GM21528 (cell line): ENCODE measurements around the gene SCFD2.
"Not testable (repeated sequence)": the region's sequence is repeated elsewhere in the genome, so short reads cannot be mapped to it uniquely, and the experiment has no call there.

Source experiments
- ATAC-seq: cut with Tn5 transposase; IDR thresholded peaks from one replicate; pipeline ENCODE4 v1.9.1; 2021; ENCODE audit warnings: mild to moderate bottlenecking, moderate library complexity; ENCODE audit not compliant: unreplicated experiment, low FRiP score

The SCFD2 gene

DNA sequence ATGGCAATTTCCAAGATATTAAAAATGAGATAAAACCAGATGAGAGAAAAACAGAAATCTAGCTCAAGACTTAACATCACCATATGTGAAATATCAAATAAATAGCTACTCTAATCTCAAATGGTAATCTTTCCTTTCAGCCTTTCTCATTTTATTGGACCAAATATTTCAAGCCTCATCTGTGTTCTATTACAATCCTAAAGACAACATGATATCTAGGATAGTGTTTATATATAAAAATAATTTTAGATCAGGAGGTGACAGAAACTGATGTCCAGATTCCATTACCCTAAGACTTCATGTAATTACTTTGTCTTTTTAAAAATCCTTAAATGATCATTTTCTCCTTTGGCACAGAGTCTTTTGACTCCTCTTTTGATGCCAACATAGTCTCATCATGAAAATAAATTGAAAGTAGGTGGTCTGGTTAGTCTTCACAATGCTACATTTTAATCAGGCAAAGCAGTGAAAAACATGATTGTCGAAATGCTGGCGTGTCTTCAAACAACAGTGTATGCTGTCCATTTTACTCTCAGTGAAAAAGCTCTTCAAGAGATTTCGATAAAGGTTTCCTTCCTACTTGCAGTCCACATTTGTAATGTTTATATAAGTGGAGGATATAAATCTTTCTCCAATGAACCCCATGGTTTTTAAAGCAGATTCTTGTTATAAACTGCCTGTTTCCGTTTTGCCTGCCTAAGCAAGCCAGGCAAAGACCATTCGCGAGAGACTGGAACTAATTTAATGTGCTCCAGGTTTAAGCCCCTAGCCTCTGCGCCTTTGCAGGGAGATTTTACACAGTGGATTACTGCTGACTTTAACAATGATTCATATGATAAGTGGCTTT, 169.8 kb downstream of the SCFD2 start:
- no peak for ATAC-seq

DNA sequence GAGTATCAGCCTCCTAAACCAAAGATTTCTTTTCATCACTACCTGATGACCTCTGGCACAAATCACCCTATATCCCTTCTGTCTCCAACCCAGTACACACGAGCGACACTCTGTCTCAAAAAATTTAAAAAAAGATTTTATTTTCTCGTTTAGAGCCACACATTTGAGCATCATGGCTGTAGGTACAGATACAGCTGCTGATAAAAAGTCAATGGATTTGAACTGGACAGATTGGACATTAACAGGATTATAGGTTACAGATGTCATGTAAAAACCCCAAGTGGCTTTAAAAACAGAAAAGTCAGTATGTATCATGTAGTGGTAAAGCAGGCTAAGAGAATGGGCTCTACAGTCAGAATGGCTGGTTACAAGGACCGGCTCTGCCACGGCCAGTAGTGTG, 171.1 kb downstream of the SCFD2 start:
- no peak for ATAC-seq

DNA sequence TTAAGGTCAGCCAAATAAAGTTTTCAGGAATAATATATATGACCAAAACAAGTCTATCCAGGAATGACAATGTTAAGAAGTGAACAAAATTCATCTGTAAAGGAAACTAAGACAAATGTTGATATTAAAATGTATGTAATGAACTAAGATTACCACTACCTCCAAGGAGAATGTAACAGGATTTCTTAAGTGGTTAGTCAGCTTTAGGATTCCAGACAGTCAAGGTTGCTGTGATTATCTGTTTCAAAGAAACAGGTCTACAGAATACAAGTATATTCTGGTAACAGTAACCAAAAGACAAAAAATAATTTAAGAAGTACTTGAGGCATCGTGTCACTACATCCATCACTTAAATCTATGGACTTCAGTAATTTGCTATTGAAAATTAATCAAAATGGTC, 172.8 kb downstream of the SCFD2 start:
- no peak for ATAC-seq

DNA sequence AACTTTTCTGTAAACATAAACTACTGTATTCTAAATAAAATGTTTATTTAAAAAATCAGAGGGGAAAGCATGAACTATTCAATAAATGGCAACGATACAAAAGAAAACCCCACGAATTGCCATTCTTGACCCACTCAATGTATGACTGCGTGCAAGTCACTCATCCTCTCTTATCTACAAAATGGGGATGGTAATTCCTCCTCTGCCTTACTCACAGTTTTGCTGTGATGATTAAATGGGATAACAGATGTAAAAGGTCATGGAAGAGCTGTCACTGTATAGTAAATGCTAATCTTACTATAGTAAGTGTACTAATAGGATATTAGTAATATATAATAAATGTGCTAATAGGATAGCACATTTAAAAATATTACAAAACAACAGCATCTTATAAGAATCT, 173.4 kb downstream of the SCFD2 start:
- ATAC-seq = no peak

DNA sequence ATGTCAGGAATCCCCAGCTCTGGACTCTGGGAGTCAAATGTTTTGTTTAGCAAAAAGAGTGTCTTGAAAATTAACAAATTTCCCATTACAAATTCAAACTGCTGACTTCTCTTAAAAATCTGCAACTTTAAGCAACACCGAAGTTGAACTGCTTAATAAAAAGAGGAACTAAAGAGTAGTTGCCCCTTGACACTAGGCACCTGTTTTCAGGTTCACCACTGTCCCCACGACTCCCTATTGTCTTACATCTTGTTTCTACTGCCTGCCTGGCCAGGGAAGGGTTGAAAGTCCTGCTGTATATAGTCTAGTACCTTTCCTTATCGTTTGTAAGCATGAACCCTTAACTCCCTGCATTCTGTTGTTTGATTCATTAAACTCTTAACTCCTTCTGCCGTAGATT, 173.9 kb downstream of the SCFD2 start:
- ATAC-seq = no peak

DNA sequence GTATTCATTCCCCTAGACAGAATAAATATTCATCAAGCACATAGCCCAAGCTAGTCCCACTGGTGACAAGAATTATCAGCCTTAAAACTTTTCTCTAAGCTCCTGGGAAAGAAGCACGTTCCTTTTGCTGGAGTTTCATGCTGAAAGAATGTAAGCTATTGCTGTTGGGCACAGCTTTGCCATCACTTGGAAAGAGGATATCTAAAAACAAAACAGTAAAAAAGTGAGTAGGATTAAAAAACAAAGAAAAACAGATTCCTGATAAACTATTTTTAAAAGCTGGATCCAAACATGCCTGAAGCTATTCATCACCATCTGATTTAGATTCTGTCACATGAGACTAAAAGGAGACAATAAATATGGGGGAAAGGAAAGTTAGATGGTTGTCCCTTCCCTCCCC, 176.8 kb downstream of the SCFD2 start:
- no peak for ATAC-seq

DNA sequence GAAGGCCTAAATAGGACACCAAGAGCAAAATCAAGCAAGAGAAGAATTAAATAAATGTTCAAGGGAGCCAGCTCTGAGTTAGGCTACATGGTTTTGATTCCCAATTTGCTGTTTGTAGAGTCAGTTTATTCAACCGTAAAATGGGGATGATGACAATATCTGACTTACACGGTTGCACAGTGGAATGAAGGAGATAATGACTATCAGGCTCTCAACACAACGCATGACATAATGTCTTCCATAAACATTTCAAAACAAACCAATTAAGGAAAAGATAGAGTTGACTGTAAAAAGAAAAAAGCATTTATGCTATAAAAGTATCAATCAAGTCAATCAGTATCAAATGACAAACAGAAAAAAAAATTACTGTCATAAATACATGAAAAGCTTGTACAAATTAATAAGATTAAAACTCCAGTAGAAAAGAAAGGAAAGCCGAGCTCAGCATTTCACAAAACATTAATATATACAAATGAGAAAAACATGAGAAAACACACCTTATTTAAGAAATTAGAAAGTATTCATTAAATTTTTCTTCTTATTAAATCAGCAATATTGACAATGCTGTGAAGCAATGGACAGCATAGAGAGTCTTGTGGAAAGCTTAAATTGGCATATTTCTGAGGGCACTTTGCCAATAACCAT, 179.0 kb downstream of the SCFD2 start:
- ATAC-seq = no peak

DNA sequence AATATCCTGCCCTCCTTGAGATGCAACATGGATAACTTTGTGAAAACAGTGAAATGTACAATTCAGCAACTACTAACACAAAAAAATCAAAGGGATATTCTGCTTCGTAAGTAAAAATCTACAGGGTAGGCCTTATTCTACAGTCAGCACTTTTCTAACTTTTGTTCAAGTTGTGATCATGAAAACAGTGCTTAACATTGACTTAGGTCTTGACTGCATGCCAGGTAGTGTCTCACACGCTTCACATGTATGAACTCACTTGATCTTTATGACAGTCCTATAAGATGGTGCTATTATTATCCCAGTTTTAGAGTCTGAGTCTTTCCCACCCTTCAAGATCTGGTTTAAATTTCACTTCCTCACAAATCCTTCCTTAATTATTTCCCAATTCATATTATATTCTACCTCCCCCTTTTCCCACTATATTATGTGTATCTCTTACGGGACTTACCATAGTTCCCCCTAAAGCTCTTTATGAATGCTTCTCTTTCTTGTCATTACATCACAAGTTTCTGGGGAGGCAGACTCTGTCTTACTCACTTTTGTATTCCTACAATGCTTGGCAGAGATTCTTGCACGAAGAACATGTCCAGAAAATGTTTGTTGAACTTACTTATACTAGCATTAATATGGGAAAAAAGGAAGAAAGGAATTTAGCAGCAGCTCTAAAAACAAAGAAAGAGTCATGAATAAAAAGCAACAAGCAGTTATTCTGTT, 179.8 kb downstream of the SCFD2 start:
- no peak for ATAC-seq

DNA sequence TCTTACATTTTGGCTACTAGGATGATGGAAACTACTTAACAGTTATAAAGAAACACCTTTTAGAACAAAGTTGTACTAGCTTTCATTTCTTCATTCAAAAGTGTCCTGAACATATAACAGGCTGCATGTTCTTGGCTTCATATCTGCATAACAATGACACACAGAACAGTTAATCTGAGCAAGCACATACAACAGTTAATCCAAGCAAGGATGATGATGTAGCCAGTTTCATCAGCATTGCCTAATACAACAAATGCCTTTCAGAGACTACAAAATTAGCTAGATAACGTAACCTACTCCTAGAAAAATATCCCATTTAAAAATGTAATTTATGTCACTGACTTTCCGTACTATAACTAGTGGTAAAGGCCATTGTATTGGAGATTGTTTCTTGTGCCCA, 182.1 kb downstream of the SCFD2 start:
- no peak for ATAC-seq

DNA sequence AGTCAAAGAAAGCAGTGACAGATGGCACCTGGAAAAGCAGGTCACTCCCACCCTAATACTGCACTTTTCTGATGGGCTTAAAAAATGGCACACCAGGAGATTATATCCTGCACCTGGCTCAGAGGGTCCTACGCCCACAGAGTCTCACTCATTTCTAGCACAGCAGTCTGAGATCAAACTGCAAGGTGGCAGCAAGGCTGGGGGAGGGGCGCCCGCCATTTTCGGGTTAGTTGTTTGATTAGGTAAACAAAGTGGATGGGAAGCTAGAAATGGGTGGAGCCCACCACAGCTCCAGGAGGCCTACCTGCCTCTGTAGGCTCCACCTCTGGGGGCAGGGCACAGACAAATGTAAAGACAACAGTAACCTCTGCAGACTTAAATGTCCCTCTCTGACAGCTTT, 188.1 kb downstream of the SCFD2 start:
- not testable (repeated sequence) for ATAC-seq

DNA sequence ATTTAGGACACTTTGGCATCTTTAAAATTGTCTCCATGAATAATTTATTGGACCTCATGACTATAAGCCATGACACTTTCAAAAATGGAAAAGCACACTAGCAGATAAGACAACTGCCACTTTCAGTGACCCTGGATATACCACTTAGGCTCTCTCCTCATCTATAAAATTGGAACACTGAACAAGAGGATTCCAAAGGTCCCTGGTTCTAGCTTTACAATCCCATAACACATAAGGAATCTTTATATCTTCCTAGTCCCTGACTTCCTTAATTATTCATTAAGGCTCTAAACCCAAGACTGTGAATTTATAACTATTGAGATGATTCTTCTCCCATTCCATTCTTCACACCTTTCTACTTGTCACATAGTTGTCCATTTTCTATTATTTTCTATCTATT, 190.2 kb downstream of the SCFD2 start:
- no peak for ATAC-seq

DNA sequence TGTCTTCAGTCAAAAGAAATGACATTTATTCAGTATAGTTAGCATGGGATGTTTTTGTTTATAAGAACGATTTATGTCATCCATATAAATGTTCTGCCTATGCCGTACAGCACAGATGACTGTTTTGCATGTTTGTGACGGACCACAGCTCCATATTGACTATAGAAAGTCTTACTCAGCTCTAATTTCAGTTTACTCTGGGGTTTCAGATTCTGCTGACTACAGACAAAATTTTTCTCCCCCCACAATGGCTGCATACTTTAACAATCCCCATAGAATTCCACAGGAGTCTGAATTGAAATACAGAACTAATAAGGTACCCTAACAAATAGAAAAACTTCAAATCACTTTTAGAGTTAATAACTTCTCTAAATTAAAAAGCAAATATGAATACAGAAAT, 191.0 kb downstream of the SCFD2 start:
- no peak for ATAC-seq

DNA sequence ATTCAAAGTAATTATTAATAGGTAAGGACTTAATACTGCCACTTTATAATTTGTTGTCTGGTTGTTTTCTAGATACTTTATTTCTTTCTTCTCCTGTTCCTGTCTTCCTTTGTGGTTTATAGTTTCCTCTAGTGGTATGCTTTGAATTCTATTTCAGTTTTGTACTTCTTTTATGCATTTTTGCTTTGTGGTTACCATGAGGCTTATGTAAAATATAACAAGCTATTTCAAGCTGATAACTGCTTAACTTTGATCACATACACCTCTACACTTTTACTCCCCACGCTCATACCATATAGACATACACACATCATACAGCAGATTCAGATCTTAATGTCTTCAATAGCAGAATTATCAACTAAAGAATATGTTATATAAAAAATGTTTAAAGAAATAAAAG, 192.3 kb downstream of the SCFD2 start:
- no peak for ATAC-seq

DNA sequence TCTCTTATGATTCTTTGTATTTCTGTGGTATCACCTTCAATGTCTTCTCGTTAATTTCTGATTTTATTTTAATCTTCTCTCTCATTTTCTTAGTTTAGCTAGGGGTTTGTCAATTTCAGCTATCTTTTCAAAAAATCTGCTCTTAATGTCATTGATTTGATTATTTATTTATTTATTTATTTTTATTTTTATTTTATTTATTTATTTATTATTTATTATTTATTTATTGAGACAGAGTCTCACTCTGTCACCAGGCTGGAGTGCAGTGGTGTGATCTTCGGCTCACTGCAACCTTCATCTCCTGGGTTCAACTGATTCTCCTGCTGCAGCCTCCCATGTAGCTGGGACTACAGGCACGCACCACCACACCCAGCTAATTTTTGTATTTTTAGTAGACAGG, 194.1 kb downstream of the SCFD2 start:
- ATAC-seq = no peak

DNA sequence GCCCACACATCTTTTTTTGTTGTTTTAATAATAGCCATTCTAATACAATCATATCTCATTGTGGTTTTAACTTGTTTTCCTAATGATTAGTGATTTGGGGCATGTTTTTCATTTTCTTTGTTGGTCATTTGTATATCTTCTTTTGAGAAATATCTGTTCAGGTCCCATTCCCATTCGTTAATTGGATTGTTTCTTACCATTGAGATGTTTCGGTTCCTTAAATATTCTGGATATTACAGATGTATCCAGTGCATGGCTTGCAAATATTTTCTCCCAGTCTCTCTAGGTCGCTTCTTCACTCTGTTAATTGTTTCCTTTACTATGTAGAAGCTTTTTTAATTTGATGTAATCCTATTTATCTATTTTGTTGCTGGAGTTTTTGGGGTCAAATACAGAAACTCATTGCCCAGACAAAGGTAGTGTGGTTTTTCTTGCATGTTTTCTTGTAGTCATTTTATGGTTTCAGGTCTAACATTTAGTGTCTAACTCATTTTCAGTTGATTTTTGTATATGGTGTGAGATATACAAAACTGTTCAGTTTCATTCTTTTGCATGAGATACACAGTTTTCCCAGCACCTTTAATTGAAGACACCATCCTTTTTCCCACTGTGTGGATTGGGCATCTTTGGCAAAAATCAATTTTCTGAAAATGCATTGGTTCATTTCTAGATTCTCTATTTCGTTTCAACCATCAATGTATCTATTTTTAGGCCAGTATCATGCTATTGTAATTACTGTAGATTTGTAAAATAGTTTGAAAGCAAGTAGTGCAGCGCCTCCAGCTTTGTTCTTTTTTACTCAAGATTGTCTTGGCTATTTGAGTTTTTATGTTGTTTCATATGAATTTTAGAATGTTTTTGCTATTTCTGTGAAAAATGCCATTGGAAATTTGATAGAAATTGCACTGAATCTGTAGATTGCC, 195.9 kb downstream of the SCFD2 start:
- ATAC-seq = no peak

DNA sequence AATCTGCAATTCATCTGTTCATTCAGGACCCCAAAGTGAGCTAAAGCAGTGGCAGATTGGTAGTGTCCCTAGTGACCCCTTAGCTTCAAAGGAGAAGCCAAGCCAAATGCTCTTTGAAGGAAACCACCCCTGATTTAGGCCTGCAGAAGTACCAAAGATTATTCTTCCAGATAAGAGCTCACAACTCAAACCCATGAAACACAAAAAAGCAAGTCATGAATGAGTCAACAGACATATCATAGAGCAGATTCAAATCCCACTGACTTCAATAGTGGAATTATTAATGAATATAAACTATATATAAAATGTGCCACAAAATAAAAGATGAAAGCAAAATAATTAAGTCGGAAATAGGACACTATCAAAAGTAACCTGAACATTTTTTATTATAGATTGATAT, 197.6 kb downstream of the SCFD2 start:
- no peak for ATAC-seq

DNA sequence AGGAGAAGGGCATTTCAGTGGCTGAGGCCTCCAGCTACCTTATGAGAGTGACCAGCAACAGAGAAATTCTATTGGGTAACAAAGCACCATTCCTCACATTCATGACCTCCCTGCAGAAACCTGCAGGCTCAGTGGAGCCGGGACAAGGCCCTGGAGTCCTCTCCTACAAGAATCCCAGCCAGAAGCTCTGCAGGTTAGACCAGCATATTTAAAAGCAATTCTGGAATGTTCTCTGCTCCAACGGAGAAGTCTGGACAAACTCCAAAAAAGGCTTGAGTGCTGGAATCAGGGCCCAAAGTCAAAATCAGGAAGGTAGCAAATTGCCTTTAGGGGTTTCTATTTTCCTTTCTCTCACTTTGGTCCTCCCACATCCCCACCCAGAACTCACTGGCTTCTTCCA, 202.9 kb downstream of the SCFD2 start:
- ATAC-seq = no peak

DNA sequence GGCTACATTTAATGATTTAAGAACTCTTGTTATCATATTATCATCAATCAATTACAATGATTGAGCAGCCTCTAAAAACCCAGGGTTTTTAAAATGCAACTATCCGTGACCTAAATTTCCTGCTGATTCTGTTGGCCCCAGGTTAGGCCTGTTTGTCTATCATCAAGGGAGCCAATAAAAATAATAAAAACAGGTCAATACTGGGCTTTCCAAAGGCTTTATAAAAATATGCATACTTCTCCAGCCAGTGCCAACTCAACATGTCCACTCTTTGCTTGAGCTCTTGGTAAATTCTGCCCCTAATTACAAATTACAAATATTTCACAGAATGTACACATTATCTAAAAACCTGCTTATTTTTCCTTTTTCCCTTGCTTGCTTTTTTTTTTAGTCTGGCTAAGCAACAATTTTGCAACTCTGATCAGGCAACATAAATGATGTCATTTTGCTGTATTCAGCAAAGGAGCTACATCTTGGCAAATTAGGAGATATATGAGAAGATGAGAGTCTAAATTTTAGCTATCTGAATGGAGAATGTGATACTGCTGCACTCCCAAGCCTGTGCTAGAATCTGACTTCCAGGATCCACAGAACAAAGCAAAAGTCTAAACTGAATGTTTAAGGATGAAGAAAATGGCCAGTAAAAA, 204.0 kb downstream of the SCFD2 start:
- no peak for ATAC-seq

DNA sequence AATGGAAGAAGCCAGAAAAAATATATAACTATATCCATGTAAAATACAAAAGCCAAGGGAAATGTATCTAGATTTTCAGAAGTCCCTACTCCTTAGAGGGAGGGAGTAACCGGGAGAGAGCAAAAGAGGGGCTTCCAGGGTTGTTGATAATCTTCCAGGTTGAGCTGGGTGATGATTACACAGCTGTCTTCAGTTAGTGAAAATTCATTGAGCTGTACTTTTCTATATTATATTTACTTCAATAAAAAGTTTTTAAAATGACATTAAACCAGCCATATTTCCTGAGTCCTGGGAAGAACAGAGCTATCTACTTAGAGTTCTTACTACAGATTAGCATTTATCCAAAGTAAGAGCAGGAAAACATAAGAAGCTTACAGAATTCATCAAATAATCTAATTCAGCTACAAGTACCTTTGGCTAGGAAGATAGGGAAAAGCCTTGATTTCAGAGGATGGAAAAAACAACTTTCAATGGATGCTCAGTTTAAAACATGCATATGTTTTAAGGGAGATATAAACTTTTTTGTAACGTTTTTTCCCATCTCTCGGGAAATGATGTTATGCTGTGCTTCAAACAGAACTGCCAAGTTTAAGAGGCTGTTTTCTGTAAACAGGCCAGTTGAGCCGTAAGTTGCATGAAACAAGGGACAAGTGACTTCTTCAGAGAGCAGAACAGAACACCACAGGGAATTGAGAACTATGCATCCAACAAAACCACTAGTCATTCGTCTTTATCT, 204.6 kb downstream of the SCFD2 start:
- no peak for ATAC-seq
